A549 treated with AZD9567 at 1 μM for 4 hours (cell line): ENCODE results near the gene DCP1B. TPM values are rescaled to one million over a fixed set of nuclear protein-coding genes. Genes with fewer than 3 reads are reported as not detected.

Source experiments
- total RNA-seq: library from RNA; stranded (reverse); fragments of 200-300 nt; extraction: Qiagen RNA extraction; gene quantifications from 5 replicates; pipeline ENCODE4 v1.2.3, GENCODE V29; 2022; ENCODE audit not compliant: insufficient read depth

DCP1B gene
- total RNA-seq = 7.7 to 9.0 TPM (median 8.6 TPM) in 5 replicates

DNA sequence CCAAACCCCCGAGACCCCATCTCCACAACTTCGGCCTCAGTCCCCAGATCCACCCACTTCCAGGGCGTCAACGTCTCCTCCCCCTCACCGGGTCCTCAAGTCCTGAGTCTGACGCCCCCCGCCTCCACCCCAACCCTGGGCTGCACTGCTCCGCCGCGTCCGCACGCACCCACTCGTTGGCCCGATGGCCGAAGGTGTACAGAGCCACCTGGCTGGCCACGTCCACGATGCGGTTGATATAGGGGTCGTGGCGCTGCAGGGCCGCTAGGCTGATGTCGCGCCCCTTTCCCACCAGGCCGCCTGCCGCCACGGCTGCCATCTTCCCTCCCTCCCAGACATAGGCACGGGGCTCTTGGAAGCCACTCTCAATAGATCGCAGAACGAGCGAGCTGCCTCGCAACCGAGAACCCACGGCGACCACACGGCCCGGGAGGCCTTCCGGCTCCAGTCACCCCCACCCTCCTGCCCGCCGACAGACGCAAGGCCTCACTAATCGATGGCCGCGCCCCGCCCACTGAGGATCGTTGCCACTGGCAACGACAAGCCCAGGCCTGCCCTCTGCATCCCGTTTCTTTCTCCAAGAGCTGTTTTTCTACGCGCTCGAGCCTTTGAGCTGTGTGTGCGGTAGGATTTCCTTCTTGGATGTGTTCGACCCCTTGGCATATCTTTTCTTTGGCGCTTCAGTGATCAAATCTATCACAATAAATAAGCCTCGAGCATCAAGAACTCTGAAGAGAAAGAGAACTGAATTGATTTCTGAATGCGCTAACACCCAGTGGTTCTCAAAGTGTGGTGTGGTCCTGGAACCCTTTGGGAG lies at the start of gene DCP1B:
TSS of gene DCP1B (minus strand) at position 345 of the 817 bp plus-strand sequence. CDS start at position 319, 26 bp downstream.

DNA sequence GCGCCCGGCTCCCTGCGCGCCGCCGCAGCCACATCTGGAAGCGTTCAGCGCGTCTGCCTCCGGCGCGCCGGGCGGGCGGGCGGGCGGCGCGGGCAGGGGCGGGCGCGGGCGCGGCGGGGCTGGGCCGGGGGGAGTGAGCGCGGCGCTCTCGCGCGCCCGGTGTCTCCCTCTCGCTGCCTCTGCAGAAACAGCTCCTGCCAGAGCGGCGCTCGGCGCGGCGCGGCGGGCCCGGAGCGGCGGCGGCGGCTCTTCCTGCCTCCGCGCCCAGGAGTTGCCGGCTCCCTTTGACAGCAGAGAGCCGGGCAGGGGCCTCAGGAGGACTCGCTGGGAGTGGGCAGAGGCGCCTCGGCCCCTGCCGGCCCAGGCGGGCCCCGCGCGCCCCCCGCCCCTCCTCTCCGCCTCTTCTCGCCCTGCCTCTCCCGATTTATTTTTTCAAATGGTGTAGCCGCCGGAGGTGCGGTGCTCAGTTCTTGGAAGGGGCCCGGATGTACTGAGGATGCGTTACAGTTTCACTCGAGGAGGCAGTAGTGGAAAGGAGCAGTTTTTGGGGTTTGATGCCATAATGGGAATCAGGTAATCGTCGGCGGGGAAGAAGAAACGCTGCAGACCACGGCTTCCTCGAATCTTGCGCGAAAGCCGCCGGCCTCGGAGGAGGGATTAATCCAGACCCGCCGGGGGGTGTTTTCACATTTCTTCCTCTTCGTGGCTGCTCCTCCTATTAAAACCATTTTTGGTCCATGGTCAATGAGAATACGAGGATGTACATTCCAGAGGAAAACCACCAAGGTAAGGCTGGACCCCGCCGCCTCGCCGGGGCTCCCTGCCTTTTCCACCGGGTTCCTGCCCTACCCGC lies 48.8 kb upstream of the DCP1B start, which contains the start of gene CACNA1C:
TSS of gene CACNA1C (plus strand) at position 162 of the 853 bp plus-strand sequence. CDS start at position 738, 576 bp downstream.

DNA sequence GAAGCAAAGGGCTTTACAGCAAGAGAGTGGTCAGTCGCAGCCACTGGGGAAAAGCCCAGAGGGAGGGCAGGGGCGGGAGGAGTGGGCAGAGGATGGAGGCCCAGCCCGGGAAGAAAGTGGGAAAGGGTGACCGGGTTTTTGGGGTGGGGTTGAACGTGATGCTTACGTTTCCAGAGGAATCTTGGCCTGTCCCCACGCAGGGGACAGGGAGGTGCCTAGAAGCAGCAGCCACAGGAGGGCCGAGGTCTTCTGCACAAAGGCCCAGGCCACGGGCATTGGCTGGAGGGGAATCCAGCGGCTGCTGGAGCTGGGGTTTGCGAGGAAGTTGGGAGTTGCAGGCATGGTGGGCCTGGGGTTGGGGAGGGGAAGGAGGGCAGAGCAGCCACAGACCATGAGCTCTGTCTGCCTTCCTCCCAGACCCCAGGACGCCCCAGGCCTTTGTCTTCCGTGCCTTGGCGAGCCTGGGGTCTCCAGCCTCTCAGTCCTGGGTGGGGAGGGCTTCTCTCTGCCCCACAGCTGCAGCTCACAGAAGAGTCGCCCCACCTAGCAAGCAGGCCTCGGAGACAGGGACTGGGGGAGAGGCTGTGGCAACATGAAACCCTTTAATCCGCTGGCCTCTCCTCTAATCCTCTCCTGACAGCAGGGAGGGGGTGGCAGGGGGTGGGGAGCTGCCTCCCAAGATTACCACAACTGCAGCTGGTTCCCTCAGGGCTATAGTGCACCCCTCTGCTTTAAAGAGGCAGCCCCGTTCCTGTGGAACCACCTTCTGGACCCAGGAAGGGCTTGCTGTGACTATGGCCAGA lies 86.0 kb downstream of the DCP1B start, which contains the start of gene CACNA2D4:
TSS of gene CACNA2D4 (minus strand) at position 572 of the 803 bp plus-strand sequence. CDS start at position 393, 179 bp downstream.

Other genes with a start within 250 kb of the DCP1B start
- 0.02 to 0.13 TPM in 2 of 5 replicates, not detected in the others for gene LRTM2, start 183.9 kb downstream of the DCP1B start, total RNA-seq
- gene CACNA2D4, start 85.8 kb downstream of the DCP1B start, total RNA-seq = not detected in 5 replicates
- 0.01 to 0.05 TPM (median 0.01 TPM) in 3 of 5 replicates, not detected in the others for gene CACNA1C, start 48.5 kb upstream of the DCP1B start, total RNA-seq